ENCODE results near the gene FNDC3B. TPM values are rescaled to one million over a fixed set of nuclear protein-coding genes. Genes with fewer than 3 reads are reported as not detected.
"Not testable (repeated sequence)": the region's sequence is repeated elsewhere in the genome, so short reads cannot be mapped to it uniquely, and the experiment has no call there.

FNDC3B gene
- total RNA-seq, 2 experiments from 2014 or later = 9.2 to 13.5 TPM

GRCh38 chr3:172239218-172239790 lies 199.9 kb downstream of the FNDC3B start:
- Mint-ChIP-seq H3K27ac (no peak overlapping the region), H3K4me1 (ENCODE audit: low read depth) (peaks cover 9% of the 10 kb centered on the region), H3K36me3 (ENCODE audit: low read depth) (peaks cover 27% of the 10 kb centered on the region), H3K9me3 (peaks cover 19% of the 10 kb centered on the region), H3K27me3 (ENCODE audit: low read depth) (no peaks in the 10 kb centered on the region), H3K4me3 (no peak overlapping the region)
- no peak for DNase-seq
- CTCF ChIA-PET = no interaction called here
- intact Hi-C loops (cut with micrococcal nuclease) = no loop called here

- intact Hi-C loops (cut with micrococcal nuclease) = no loop called here
- no peaks in the 10 kb centered on the region for H3K27me3 Mint-ChIP-seq (ENCODE audit: low read depth)
- H3K9me3 Mint-ChIP-seq = peaks cover 19% of the 10 kb centered on the region
- peaks cover 10% of the 10 kb centered on the region for H3K4me1 Mint-ChIP-seq (ENCODE audit: low read depth)
- peaks cover 27% of the 10 kb centered on the region for H3K36me3 Mint-ChIP-seq (ENCODE audit: low read depth)
- DNase-seq = no peak
- CTCF ChIA-PET = no interaction called here
- H3K4me3 Mint-ChIP-seq = no peak overlapping the region
- no peak overlapping the region for H3K27ac Mint-ChIP-seq
Observed at GRCh38 chr3:172241405-172241804, 202.0 kb downstream of the FNDC3B start.

- H3K36me3 Mint-ChIP-seq (ENCODE audit: low read depth) = peaks cover 29% of the 10 kb centered on the region
Observed at GRCh38 chr3:172242471-172242870, 203.1 kb downstream of the FNDC3B start.

GRCh38 chr3:172243376-172243775 lies 204.0 kb downstream of the FNDC3B start:
- H3K27me3 Mint-ChIP-seq (ENCODE audit: low read depth); CTCF ChIA-PET; DNase-seq; H3K4me3 Mint-ChIP-seq; H3K27ac Mint-ChIP-seq; intact Hi-C loops (cut with micrococcal nuclease): not testable (repeated sequence)
- Mint-ChIP-seq H3K36me3 (ENCODE audit: low read depth) (peaks cover 31% of the 10 kb centered on the region), H3K9me3 (peaks cover 19% of the 10 kb centered on the region), H3K4me1 (ENCODE audit: low read depth) (peaks cover 18% of the 10 kb centered on the region)

More at GRCh38 chr3:172242471-172242870, 203.1 kb downstream of the FNDC3B start:
- DNase-seq; H3K4me3 Mint-ChIP-seq; CTCF ChIA-PET; intact Hi-C loops (cut with micrococcal nuclease); H3K27ac Mint-ChIP-seq; H3K27me3 Mint-ChIP-seq (ENCODE audit: low read depth): not testable (repeated sequence)
- Mint-ChIP-seq H3K9me3 (peaks cover 19% of the 10 kb centered on the region), H3K4me1 (ENCODE audit: low read depth) (peaks cover 11% of the 10 kb centered on the region)

GRCh38 chr3:172244011-172244410 lies 204.6 kb downstream of the FNDC3B start:
- no peak overlapping the region for H3K27ac Mint-ChIP-seq
- CTCF ChIA-PET = no interaction called here
- intact Hi-C loops (cut with micrococcal nuclease) = no loop called here
- no peak overlapping the region for H3K4me3 Mint-ChIP-seq
- H3K36me3 Mint-ChIP-seq (ENCODE audit: low read depth) = peaks cover 29% of the 10 kb centered on the region
- no peaks in the 10 kb centered on the region for H3K27me3 Mint-ChIP-seq (ENCODE audit: low read depth)
- H3K4me1 Mint-ChIP-seq (ENCODE audit: low read depth) = peaks cover 18% of the 10 kb centered on the region
- no peak for DNase-seq
- H3K9me3 Mint-ChIP-seq = peaks cover 19% of the 10 kb centered on the region

- CTCF ChIA-PET = interaction anchor here (0.6 kb wide), 1 partner anchor 644 kb away, joined by 3 read pairs; no protein-coding TSS in a partner anchor
- DNase-seq = no peak
- H3K4me3 Mint-ChIP-seq = no peak overlapping the region
- H3K9me3 Mint-ChIP-seq = peaks cover 19% of the 10 kb centered on the region
- H3K27ac Mint-ChIP-seq = no peak overlapping the region
- H3K4me1 Mint-ChIP-seq (ENCODE audit: low read depth) = peaks cover 18% of the 10 kb centered on the region
- peaks cover 29% of the 10 kb centered on the region for H3K36me3 Mint-ChIP-seq (ENCODE audit: low read depth)
- intact Hi-C loops (cut with micrococcal nuclease) = no loop called here
- H3K27me3 Mint-ChIP-seq (ENCODE audit: low read depth) = no peaks in the 10 kb centered on the region
Observed at GRCh38 chr3:172245241-172245640, 205.9 kb downstream of the FNDC3B start.

GRCh38 chr3:172246107-172246844 lies 206.9 kb downstream of the FNDC3B start:
- CTCF ChIA-PET = interaction anchor here (0.6 kb wide), 1 partner anchor 18 kb away, joined by 4 read pairs; no protein-coding TSS in a partner anchor
- peaks cover 18% of the 10 kb centered on the region for H3K9me3 Mint-ChIP-seq
- H3K4me3 Mint-ChIP-seq = no peak overlapping the region
- H3K27me3 Mint-ChIP-seq (ENCODE audit: low read depth) = no peaks in the 10 kb centered on the region
- H3K27ac Mint-ChIP-seq = no peak overlapping the region
- peaks cover 24% of the 10 kb centered on the region for H3K36me3 Mint-ChIP-seq (ENCODE audit: low read depth)
- no peak for DNase-seq
- H3K4me1 Mint-ChIP-seq (ENCODE audit: low read depth) = peaks cover 18% of the 10 kb centered on the region
- intact Hi-C loops (cut with micrococcal nuclease) = no loop called here

GRCh38 chr3:172247525-172248274 lies 208.3 kb downstream of the FNDC3B start:
- Mint-ChIP-seq H3K9me3 (peaks cover 7% of the 10 kb centered on the region), H3K4me3 (no peak overlapping the region), H3K27me3 (ENCODE audit: low read depth) (no peaks in the 10 kb centered on the region), H3K27ac (no peak overlapping the region), H3K4me1 (ENCODE audit: low read depth) (peaks cover 18% of the 10 kb centered on the region), H3K36me3 (ENCODE audit: low read depth) (peaks cover 18% of the 10 kb centered on the region)
- no peak for DNase-seq
- CTCF ChIA-PET = no interaction called here
- intact Hi-C loops (cut with micrococcal nuclease) = no loop called here

GRCh38 chr3:172249039-172249438 lies 209.7 kb downstream of the FNDC3B start:
- Mint-ChIP-seq H3K4me1 (ENCODE audit: low read depth) (peaks cover 11% of the 10 kb centered on the region), H3K9me3 (no peaks in the 10 kb centered on the region), H3K27ac (no peak overlapping the region), H3K36me3 (ENCODE audit: low read depth) (peaks cover 14% of the 10 kb centered on the region), H3K27me3 (ENCODE audit: low read depth) (no peaks in the 10 kb centered on the region), H3K4me3 (no peak overlapping the region)
- intact Hi-C loops (cut with micrococcal nuclease) = no loop called here
- DNase-seq = no peak
- CTCF ChIA-PET = interaction anchor here (0.6 kb wide), 1 partner anchor 21 kb away, joined by 3 read pairs; no protein-coding TSS in a partner anchor

GRCh38 chr3:172251211-172251610 lies 211.8 kb downstream of the FNDC3B start:
- Mint-ChIP-seq H3K4me1 (ENCODE audit: low read depth) (peaks cover 8% of the 10 kb centered on the region), H3K27me3 (ENCODE audit: low read depth) (no peaks in the 10 kb centered on the region), H3K4me3 (no peak overlapping the region), H3K36me3 (ENCODE audit: low read depth) (peaks cover 20% of the 10 kb centered on the region), H3K27ac (no peak overlapping the region), H3K9me3 (no peaks in the 10 kb centered on the region)
- DNase-seq = no peak
- intact Hi-C loops (cut with micrococcal nuclease) = no loop called here
- CTCF ChIA-PET = no interaction called here

- Mint-ChIP-seq H3K27ac (no peak overlapping the region), H3K27me3 (ENCODE audit: low read depth) (no peaks in the 10 kb centered on the region), H3K9me3 (no peaks in the 10 kb centered on the region), H3K4me3 (no peak overlapping the region), H3K36me3 (ENCODE audit: low read depth) (peaks cover 17% of the 10 kb centered on the region), H3K4me1 (ENCODE audit: low read depth) (no peaks in the 10 kb centered on the region)
- DNase-seq = no peak
- intact Hi-C loops (cut with micrococcal nuclease) = no loop called here
- CTCF ChIA-PET = interaction anchor here (0.6 kb wide), 1 partner anchor 494 kb away, joined by 3 read pairs; no protein-coding TSS in a partner anchor
Observed at GRCh38 chr3:172253200-172253599, 213.8 kb downstream of the FNDC3B start.

- no peak for DNase-seq
- Mint-ChIP-seq H3K27ac (no peak overlapping the region), H3K36me3 (ENCODE audit: low read depth) (peaks cover 20% of the 10 kb centered on the region), H3K27me3 (ENCODE audit: low read depth) (no peaks in the 10 kb centered on the region), H3K4me1 (ENCODE audit: low read depth) (no peaks in the 10 kb centered on the region), H3K4me3 (no peak overlapping the region), H3K9me3 (no peaks in the 10 kb centered on the region)
- CTCF ChIA-PET = interaction anchor here (1.1 kb wide), 1 partner anchor 78 kb away, joined by 3 read pairs; no protein-coding TSS in a partner anchor
- intact Hi-C loops (cut with micrococcal nuclease) = no loop called here
Observed at GRCh38 chr3:172254542-172254941, 215.2 kb downstream of the FNDC3B start.
